Tracheal epithelial cell (primary cell): ENCODE data around the gene HRAS. TPM values are rescaled to one million over a fixed set of nuclear protein-coding genes. Genes with fewer than 3 reads are reported as not detected.

Source experiments
- total RNA-seq: library from RNA; depleted of rRNA; stranded (reverse); fragments of >200 nt; gene quantifications from 2 replicates; pipeline ENCODE4 v1.2.1, GENCODE V29; 2014

Gene HRAS
- 85.5 and 92.5 TPM in 2 replicates for total RNA-seq

GRCh38 chr11:535519-536454 lies at the start of gene HRAS:
TSS of gene HRAS (minus strand) at chr11:535576.

GRCh38 chr11:575996-576768 lies 40.8 kb upstream of the HRAS start, which contains the start of gene PHRF1:
TSS of gene PHRF1 (plus strand) at chr11:576470. CDS start at chr11:581513, 5,043 bp downstream.

GRCh38 chr11:560305-561147 lies 25.1 kb upstream of the HRAS start, which contains the start of the genes LMNTD2 and RASSF7:
TSS of gene LMNTD2 (minus strand) at chr11:560738. CDS start at chr11:560716, 22 bp downstream.
TSS of gene RASSF7 (plus strand) at chr11:560970. CDS start at chr11:561769, 799 bp downstream.

GRCh38 chr11:536841-537621 lies 1.7 kb upstream of the HRAS start, which contains the start of gene LRRC56:
TSS of gene LRRC56 (plus strand) at chr11:537527. CDS start at chr11:540685, 3,158 bp downstream.

GRCh38 chr11:506995-507726 lies 28.2 kb downstream of the HRAS start, which contains the start of gene RNH1:
TSS of gene RNH1 (minus strand) at chr11:507242. CDS start at chr11:502162, 5,080 bp downstream.

Other genes starting within 250 kb of the HRAS start
- gene PGGHG, start 246.4 kb downstream of the HRAS start, total RNA-seq: 1.9 and 9.6 TPM in 2 replicates
- gene IFITM5, start 236.1 kb downstream of the HRAS start, total RNA-seq: not detected in 2 replicates
- 2.3 and 7.2 TPM in 2 replicates for gene IFITM2, start 227.8 kb downstream of the HRAS start, total RNA-seq
- gene IFITM1, start 221.5 kb downstream of the HRAS start, total RNA-seq: 0.43 and 7.5 TPM in 2 replicates
- gene IFITM3, start 214.7 kb downstream of the HRAS start, total RNA-seq: 12.6 and 25.1 TPM in 2 replicates
- 27.3 and 29.4 TPM in 2 replicates for gene B4GALNT4, start 166.1 kb downstream of the HRAS start, total RNA-seq
- gene PKP3, start 141.4 kb downstream of the HRAS start, total RNA-seq: 290 and 382 TPM in 2 replicates
- gene SIGIRR, start 120.6 kb downstream of the HRAS start, total RNA-seq: 16.9 and 26.4 TPM in 2 replicates
- gene ANO9, start 93.6 kb downstream of the HRAS start, total RNA-seq: 7.7 and 16.4 TPM in 2 replicates
- 35.7 and 42.2 TPM in 2 replicates for gene PTDSS2, start 85.3 kb downstream of the HRAS start, total RNA-seq
- gene RNH1, start 28.3 kb downstream of the HRAS start, total RNA-seq: 433 and 438 TPM in 2 replicates
- 0.21 and 0.48 TPM in 2 replicates for gene LRRC56, start 2.0 kb upstream of the HRAS start, total RNA-seq
- 1.7 and 3.2 TPM in 2 replicates for gene LMNTD2, start 25.2 kb upstream of the HRAS start, total RNA-seq
- 49.7 and 60.0 TPM in 2 replicates for gene RASSF7, start 25.4 kb upstream of the HRAS start, total RNA-seq
- gene PHRF1, start 40.9 kb upstream of the HRAS start, total RNA-seq: 20.7 and 28.9 TPM in 2 replicates
- 10.8 and 21.7 TPM in 2 replicates for gene IRF7, start 80.4 kb upstream of the HRAS start, total RNA-seq
- gene CDHR5, start 89.4 kb upstream of the HRAS start, total RNA-seq: not detected in 2 replicates
- not detected in 2 replicates for gene SCT, start 91.6 kb upstream of the HRAS start, total RNA-seq
- not detected in 2 replicates for gene DRD4, start 101.7 kb upstream of the HRAS start, total RNA-seq
- 31.1 and 41.1 TPM in 2 replicates for gene DEAF1, start 159.6 kb upstream of the HRAS start, total RNA-seq
- gene TMEM80, start 160.2 kb upstream of the HRAS start, total RNA-seq: 4.8 and 15.6 TPM in 2 replicates
- gene EPS8L2, start 170.7 kb upstream of the HRAS start, total RNA-seq: 165 and 183 TPM in 2 replicates
- 259 and 288 TPM in 2 replicates for gene TALDO1, start 211.9 kb upstream of the HRAS start, total RNA-seq
- gene GATD1, start 241.9 kb upstream of the HRAS start, total RNA-seq: 19.5 and 23.2 TPM in 2 replicates